HepG2 (cell line): ENCODE data around the gene AGER.

Experiments used
- CC2D1A ChIP-seq: sonication (generic); formaldehyde crosslinking; IDR thresholded peaks from 2 replicates; pipeline ENCODE4 v1.8.1; 2023; ENCODE audit warnings: mild to moderate bottlenecking, missing genetic modification reagents
- POLR2AphosphoS5 ChIP-seq: IDR thresholded peaks from 2 replicates; pipeline ENCODE4 v1.6.1; 2012; ENCODE audit warnings: low read depth, low read length
- RAD21 ChIP-seq: fragments of 450-650 bp; formaldehyde crosslinking; IDR thresholded peaks from 2 replicates; pipeline ENCODE4 v1.5.0; 2020; ENCODE audit warnings: mild to moderate bottlenecking
- ZNF264 ChIP-seq: sonication (generic); formaldehyde crosslinking; IDR thresholded peaks from 2 replicates; pipeline ENCODE4 v1.4.0; 2020; ENCODE audit warnings: missing genetic modification reagents

GRCh38 chr6:32216285-32216684 lies 32.2 kb upstream of the AGER start:
- TF ChIP-seq CC2D1A (no peak), ZNF264 (CRISPR knock-in tag) (no peak), POLR2AphosphoS5 (no peak), RAD21 (CRISPR knock-in tag) (no peak)
